Effector memory CD8-positive, alpha-beta T cell (primary cell): ENCODE results near the gene ART5.

Source experiments
- ATAC-seq: fragments of 150-1000 bp; cut with Tn5 transposase; replicated peaks from 2 replicates; pipeline ENCODE4 v1.10.0; 2021; ENCODE audit warnings: mild to moderate bottlenecking, moderate library complexity
- DNase-seq, 3 experiments: peaks; one replicate each; pipeline ENCODE4 v3.0.0; 2021
- H3K27ac Mint-ChIP-seq, 2 donors: one replicate each; pipeline ENCODE4 v1.8.0; 2022; ENCODE audit warnings: mild to moderate bottlenecking in 2 of 2, mixed read lengths in 2 of 2, moderate library complexity in 2 of 2
- H3K27me3 Mint-ChIP-seq, 2 donors: one replicate each; pipeline ENCODE4 v1.8.0; 2022; ENCODE audit warnings: mixed read lengths in 2 of 2
- H3K36me3 Mint-ChIP-seq: one replicate; pipeline ENCODE4 v1.8.0; 2022; ENCODE audit warnings: mild to moderate bottlenecking, moderate library complexity, mixed read lengths; ENCODE audit not compliant: insufficient read depth
- H3K4me1 Mint-ChIP-seq, 2 donors: one replicate each; pipeline ENCODE4 v1.8.0; 2022; ENCODE audit warnings: low read depth in 2 of 2, mixed read lengths in 2 of 2
- H3K4me3 Mint-ChIP-seq, 2 donors: one replicate each; pipeline ENCODE4 v1.8.0; 2022; ENCODE audit warnings: mild to moderate bottlenecking in 2 of 2, mixed read lengths in 2 of 2, moderate library complexity in 2 of 2
- H3K9me3 Mint-ChIP-seq, 2 donors: one replicate each; pipeline ENCODE4 v1.8.0; 2022; ENCODE audit warnings: mixed read lengths in 2 of 2
- total RNA-seq, 9 experiments: gene quantifications; one replicate each; lab custom pipeline; 2026; lab: John Stamatoyannopoulos, UW

The ART5 gene, protein sequence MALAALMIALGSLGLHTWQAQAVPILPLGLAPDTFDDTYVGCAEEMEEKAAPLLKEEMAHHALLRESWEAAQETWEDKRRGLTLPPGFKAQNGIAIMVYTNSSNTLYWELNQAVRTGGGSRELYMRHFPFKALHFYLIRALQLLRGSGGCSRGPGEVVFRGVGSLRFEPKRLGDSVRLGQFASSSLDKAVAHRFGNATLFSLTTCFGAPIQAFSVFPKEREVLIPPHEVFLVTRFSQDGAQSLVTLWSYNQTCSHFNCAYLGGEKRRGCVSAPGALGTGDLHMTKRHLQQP
- total RNA-seq: 0 to 0.11 (median 0) reads per million in 9 experiments

DNA sequence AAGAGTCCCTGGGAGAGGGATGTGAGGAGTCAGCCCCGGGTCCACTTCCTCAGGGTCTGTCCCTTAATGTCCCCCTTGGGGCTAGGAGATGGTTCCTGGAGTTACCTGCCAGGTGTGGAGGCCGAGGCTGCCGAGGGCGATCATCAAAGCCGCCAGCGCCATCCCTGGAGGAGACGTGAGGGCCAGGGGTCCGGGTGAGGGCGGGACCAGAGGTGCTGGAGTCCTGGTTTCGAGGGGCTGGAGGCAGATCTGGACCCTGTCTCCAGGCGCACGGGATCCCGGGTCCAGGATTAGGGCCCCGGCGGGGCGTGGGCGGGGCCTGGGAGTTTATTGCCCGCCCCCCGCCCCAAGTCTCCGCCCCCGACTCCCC is at the start of gene ART5:
TSS of gene ART5 (minus strand) at position 292 of the 370 bp plus-strand sequence. CDS start at position 162, 130 bp downstream.
- peak within 1 kb of the TSS; percentile 77 to 85 for H3K4me3 Mint-ChIP-seq
- peak within 1 kb of the TSS; percentile 55 to 67 for H3K27ac Mint-ChIP-seq
- no peaks in the 10 kb centered on the region for H3K9me3 Mint-ChIP-seq
- DNase-seq (no peak), ATAC-seq (no peak)
- H3K36me3 Mint-ChIP-seq: peaks cover 6% of the 10 kb centered on the region
- peaks cover 87 to 96% of the 10 kb centered on the region in 2 donors for H3K27me3 Mint-ChIP-seq
- peaks cover 8% of the 10 kb centered on the region in 2 donors for H3K4me1 Mint-ChIP-seq

DNA sequence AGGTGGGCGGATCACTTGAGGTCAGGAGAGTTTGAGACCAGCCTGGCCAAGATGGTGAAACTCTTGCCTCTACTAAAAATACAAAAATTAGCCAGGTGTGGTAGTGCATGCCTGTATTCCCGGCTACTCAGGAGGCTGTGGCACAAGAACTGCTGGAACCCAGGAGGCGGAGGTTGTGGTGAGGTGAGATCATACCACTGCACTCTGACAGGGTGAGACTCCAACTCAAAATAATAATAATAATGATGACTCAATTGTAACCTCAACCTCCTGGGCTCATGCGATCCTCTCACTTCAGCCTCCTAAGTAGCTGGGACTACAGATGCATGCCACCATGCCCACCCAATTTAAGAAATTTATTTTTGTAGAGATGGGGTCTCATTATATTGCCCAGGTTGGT is 45.0 kb upstream of the ART5 start:
- peaks cover 94% of the 10 kb centered on the region for H3K36me3 Mint-ChIP-seq
- no peaks in the 10 kb centered on the region for H3K27me3 Mint-ChIP-seq
- H3K9me3 Mint-ChIP-seq: no peaks in the 10 kb centered on the region
- H3K4me1 Mint-ChIP-seq: no peaks in the 10 kb centered on the region
- ATAC-seq (no peak), DNase-seq (no peak)
- H3K4me3 Mint-ChIP-seq: no peak overlapping the region
- no peak overlapping the region for H3K27ac Mint-ChIP-seq

DNA sequence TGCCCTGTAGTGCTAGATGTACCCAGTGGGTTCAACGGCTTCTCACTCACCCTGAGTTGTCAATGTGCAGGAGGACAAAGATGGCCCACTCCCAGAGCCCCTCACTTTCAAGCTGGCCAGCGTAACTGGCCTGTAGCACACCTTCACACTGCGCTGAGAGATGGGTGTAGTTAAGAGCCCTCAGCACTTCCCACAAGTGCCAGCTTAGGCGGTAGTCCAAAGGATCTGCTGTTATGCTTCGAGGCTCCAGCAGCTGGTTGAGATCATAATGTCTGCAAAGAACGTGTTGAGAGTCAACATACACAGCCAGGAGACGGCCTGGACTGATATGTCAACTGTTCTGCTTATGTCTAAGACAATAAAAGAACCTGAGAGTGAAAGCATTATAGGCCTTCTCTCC is 44.1 kb upstream of the ART5 start:
- ATAC-seq: no peak
- H3K9me3 Mint-ChIP-seq: no peaks in the 10 kb centered on the region
- peaks cover 95% of the 10 kb centered on the region for H3K36me3 Mint-ChIP-seq
- peak overlapping the region in 1 of 2 donors; percentile 18 for H3K27ac Mint-ChIP-seq
- H3K4me1 Mint-ChIP-seq: no peaks in the 10 kb centered on the region
- no peak for DNase-seq
- H3K4me3 Mint-ChIP-seq: no peak overlapping the region
- no peaks in the 10 kb centered on the region for H3K27me3 Mint-ChIP-seq

DNA sequence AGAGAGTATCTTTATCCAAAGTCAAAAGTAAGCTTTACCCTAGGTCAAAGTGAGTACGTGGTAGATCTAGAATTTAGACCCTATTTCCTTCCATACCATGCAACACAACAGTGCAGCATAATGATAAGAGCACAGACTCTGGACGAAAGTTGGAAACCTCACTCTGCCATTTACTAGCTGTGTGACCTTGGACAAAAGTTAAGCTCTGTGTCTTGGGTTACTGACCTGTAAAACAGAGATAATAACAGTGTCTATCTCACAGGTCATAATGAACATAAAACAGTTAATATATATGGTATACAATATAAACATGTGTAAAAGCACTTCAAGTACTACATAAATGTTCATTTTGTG is 43.0 kb upstream of the ART5 start:
- H3K4me1 Mint-ChIP-seq: no peaks in the 10 kb centered on the region
- no peaks in the 10 kb centered on the region for H3K9me3 Mint-ChIP-seq
- H3K4me3 Mint-ChIP-seq: no peak overlapping the region
- DNase-seq (no peak), ATAC-seq (no peak)
- peaks cover 93% of the 10 kb centered on the region for H3K36me3 Mint-ChIP-seq
- no peak overlapping the region for H3K27ac Mint-ChIP-seq
- H3K27me3 Mint-ChIP-seq: no peaks in the 10 kb centered on the region

DNA sequence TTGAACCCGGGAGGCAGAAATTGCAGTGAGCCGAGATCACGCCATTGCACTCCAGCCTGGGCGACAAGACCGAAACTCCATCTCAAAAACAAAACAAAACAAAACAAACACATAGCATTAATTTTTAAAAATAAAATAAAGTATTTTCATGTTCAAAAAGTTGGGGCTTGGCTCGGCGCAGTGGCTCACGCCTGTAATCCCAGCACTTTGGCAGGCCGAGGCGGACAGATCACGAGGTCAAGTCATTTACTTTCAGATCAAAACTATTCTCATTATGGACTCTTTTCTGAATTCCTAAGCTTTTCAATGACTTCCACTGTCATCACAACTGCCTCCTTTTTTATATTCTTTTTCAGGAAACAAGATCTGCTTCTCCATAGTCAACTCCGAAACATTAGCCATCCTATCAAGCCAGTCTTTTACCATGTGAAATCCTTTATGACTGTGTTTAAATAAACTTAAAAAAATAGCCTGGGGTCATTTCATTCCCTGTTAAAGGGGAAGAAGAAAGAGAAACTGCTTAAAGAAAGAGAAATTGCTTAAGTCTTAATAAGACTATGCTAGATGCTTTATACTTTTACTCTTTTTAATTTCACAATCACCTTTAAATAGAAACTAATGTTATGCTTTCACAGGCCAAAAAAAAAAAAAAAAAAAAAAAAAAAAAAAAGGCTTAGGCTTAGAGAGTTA is 42.5 kb upstream of the ART5 start:
- H3K36me3 Mint-ChIP-seq: peaks cover 93% of the 10 kb centered on the region
- peaks cover 0 to 2% of the 10 kb centered on the region in 2 donors for H3K4me1 Mint-ChIP-seq
- H3K4me3 Mint-ChIP-seq: no peak overlapping the region
- DNase-seq: no peak
- H3K27ac Mint-ChIP-seq: no peak overlapping the region
- no peaks in the 10 kb centered on the region for H3K9me3 Mint-ChIP-seq
- ATAC-seq: no peak
- H3K27me3 Mint-ChIP-seq: no peaks in the 10 kb centered on the region

DNA sequence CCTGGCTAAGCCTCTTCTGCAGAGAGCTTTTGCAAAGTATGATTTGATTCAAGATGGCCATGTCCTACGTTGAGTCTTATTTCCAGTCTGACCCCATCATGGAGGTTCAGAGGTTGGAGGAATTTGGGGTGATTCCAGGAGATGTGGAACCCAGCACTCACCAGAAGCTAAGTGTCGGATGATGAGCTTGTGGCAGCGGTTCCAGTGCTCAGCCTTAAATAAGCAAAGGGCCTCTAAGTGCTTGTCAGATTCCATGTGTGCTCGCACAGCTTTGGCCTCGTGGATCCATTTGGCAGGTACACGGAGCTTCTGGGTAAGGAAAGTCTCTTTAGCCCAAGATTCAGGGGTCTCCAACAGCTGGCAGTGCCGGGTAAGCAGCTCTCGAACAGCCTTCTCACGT is 41.2 kb upstream of the ART5 start:
- Mint-ChIP-seq H3K36me3 (peaks cover 90% of the 10 kb centered on the region), H3K9me3 (no peaks in the 10 kb centered on the region), H3K27me3 (no peaks in the 10 kb centered on the region), H3K4me1 (peaks cover 0 to 6% of the 10 kb centered on the region in 2 donors), H3K27ac (no peak overlapping the region), H3K4me3 (no peak overlapping the region)
- ATAC-seq (no peak), DNase-seq (no peak)

DNA sequence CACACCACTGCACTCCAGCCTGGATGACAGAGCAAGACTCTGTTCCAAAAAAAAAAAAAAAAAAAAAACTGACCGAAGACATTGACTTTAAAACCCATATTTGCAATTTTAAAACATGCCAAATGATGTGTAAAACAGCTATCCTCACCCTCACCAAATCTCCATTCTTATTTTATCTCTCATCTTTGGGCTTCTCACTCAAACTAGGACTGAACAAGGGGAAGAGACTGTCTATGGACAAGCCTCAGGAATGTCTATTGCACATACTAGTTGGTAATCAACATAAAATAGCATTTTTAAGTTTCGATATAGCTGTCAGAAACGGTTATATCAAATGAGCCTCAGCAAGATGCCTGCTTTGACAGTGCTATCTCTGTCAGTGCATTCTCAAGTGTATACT is 37.3 kb upstream of the ART5 start:
- ATAC-seq (no peak), DNase-seq (no peak)
- H3K27me3 Mint-ChIP-seq: no peaks in the 10 kb centered on the region
- peaks cover 0 to 6% of the 10 kb centered on the region in 2 donors for H3K4me1 Mint-ChIP-seq
- H3K9me3 Mint-ChIP-seq: no peaks in the 10 kb centered on the region
- no peak overlapping the region for H3K27ac Mint-ChIP-seq
- no peak overlapping the region for H3K4me3 Mint-ChIP-seq
- H3K36me3 Mint-ChIP-seq: peaks cover 86% of the 10 kb centered on the region

DNA sequence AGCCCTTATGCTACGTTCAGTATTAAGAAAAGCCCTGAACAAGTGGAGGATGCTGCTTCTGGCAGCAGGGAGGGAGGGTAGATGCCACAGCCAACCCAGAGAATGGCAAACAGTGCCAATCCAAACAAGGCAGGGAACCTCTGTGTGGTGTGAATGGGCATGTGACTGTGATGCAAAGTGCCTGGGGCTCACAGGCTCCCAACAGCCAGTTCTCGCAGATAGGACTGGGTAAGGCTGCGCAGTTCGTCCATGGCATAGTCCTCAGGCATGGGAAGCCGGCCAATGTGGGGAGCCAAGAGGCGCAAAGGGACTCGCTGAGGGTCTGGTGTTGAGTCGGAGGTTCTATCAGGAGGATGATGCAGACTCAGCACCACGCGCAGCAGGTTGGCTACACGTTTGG is 34.2 kb upstream of the ART5 start:
- no peak overlapping the region for H3K27ac Mint-ChIP-seq
- peaks cover 71% of the 10 kb centered on the region for H3K36me3 Mint-ChIP-seq
- no peak for DNase-seq
- no peaks in the 10 kb centered on the region for H3K27me3 Mint-ChIP-seq
- peaks cover 0 to 6% of the 10 kb centered on the region in 2 donors for H3K4me1 Mint-ChIP-seq
- no peak overlapping the region for H3K4me3 Mint-ChIP-seq
- no peaks in the 10 kb centered on the region for H3K9me3 Mint-ChIP-seq
- ATAC-seq: no peak

DNA sequence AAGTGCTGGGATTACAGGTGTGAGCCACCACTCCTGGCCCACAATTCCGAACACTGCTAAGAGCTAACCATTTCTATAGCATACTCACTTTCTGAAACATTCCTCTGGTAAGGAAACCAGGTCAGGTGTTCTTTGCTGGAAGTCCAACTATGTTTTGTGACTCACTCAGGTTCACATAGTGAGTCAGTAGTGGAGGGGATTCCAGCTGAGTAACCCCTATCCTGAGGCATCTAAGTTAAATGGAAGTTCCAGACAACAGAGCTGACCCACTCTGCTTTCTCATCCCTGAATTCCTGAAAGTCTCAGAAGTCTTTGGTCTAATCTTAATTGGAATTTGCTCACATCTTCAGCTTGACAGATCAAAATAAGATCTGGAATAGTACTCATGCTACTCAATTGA is 32.4 kb upstream of the ART5 start:
- DNase-seq (no peak), ATAC-seq (no peak)
- peak overlapping the region in 1 of 2 donors; percentile 74 for H3K27ac Mint-ChIP-seq
- peaks cover 0 to 3% of the 10 kb centered on the region in 2 donors for H3K4me1 Mint-ChIP-seq
- H3K36me3 Mint-ChIP-seq: peaks cover 66% of the 10 kb centered on the region
- H3K9me3 Mint-ChIP-seq: no peaks in the 10 kb centered on the region
- no peak overlapping the region for H3K4me3 Mint-ChIP-seq
- H3K27me3 Mint-ChIP-seq: no peaks in the 10 kb centered on the region

DNA sequence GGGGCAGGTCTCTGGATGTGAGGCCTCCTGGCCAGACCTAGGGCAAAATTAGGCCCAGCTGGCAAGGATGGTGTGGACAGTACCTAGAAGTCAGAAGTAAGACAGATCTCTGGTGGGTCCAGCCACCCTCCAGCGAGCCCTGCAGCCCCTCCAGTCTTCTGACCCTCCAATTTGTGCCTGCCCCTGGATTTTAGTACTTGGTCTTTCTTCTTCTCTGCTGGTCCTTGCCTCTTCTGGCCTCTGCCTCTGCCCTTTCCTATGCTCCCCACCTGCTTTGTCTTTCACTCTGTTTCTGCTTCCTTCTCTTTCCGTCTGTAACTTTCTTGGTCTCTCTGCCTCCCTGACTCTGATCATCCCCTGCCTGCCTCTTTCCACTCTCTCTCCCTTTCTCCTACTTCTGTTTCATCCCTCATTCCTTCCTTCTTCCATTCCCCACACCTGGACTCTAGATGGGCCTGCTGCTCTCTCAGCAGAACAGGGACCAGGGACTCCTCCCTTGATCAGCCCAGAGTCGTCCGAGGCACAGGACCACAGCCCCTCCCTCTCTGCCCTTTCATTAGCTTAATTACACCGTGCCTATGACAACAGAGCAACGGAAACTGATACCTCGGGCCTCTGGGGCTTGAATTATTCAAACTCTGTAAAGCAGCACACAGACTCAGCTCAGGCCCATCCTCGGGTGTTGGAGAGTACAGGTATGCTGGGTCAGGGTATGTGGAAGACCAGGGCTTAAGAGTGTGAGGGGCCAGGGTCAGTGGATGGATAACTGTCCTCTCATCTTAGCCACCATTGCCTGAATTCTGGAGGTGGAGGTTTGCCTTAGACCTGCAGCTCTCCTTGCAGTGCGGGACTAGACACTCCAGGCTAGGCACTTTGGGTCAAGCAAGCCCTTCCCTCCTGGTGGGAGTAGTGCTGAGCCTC is 29.8 kb upstream of the ART5 start, which contains the start of gene CHRNA10:
TSS of gene CHRNA10 (minus strand) at position 51 of the 921 bp plus-strand sequence. CDS start 72 bp downstream, outside the sequence.
- Mint-ChIP-seq H3K4me1 (no peaks in the 10 kb centered on the region), H3K4me3 (no peak within 1 kb of the TSS), H3K27me3 (no peaks in the 10 kb centered on the region), H3K36me3 (peaks cover 47% of the 10 kb centered on the region), H3K9me3 (no peaks in the 10 kb centered on the region), H3K27ac (peak within 1 kb of the TSS; percentile 46 to 79)
- ATAC-seq (no peak), DNase-seq (no peak)

DNA sequence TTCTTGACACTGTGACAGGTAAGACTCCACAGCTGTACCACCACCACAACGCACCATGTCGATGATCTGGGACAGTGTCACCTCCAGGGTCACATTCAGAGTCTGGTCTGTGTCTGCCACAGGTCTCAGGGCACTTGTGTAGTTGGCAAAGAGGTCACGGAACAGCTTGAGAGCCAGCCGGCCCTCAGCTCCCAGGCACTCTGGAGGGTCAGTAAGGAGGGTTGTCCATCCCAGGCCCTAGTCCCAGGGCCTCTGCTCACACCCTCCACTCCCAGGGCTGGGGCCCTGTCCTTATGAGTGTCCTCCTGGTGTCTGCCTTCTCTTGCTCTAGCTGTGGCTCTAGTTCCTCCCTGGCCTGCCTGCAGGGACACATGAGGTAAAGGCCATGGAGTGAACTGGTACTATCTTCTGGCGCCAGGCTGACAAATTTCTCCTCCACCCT is 28.0 kb upstream of the ART5 start:
- H3K27me3 Mint-ChIP-seq: no peaks in the 10 kb centered on the region
- peak overlapping the region; percentile 13 to 32 for H3K27ac Mint-ChIP-seq
- DNase-seq: no peak
- no peak overlapping the region for H3K4me3 Mint-ChIP-seq
- ATAC-seq: no peak
- H3K4me1 Mint-ChIP-seq: no peaks in the 10 kb centered on the region
- H3K9me3 Mint-ChIP-seq: no peaks in the 10 kb centered on the region
- peaks cover 34% of the 10 kb centered on the region for H3K36me3 Mint-ChIP-seq

DNA sequence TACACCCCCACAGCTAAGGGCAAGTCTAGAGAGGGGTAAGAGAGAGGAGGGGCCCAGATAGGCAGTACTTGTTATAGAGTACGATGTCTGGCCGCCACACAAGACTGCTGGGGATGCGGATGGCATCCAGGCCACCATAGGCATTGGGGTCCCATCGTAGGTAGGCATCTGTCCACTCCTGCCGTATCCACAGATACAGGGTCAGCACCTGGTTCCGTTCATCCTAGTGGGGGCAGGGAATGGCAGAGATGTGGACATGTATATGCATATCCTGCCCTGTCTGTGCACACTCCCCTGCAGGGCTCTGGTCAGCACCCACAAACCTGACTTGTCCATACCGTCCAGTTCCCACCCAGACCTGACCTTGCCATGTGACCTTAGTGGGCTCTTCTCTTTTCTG is 27.3 kb upstream of the ART5 start:
- Mint-ChIP-seq H3K27me3 (no peaks in the 10 kb centered on the region), H3K36me3 (peaks cover 28% of the 10 kb centered on the region), H3K4me1 (no peaks in the 10 kb centered on the region), H3K4me3 (no peak overlapping the region), H3K9me3 (no peaks in the 10 kb centered on the region), H3K27ac (no peak overlapping the region)
- ATAC-seq (no peak), DNase-seq (no peak)
